UCSD-AML1 (cell line): Measurements from ENCODE around the gene VSIG1.
A peak's percentile ranks its signal among the peaks of the same experiment; 100 is the strongest.

Experiments used
- DNase-seq: peaks from one replicate; lab custom pipeline; 2025; ENCODE audit not compliant: unreplicated experiment; lab: John Stamatoyannopoulos, UW

Gene VSIG1

DNA sequence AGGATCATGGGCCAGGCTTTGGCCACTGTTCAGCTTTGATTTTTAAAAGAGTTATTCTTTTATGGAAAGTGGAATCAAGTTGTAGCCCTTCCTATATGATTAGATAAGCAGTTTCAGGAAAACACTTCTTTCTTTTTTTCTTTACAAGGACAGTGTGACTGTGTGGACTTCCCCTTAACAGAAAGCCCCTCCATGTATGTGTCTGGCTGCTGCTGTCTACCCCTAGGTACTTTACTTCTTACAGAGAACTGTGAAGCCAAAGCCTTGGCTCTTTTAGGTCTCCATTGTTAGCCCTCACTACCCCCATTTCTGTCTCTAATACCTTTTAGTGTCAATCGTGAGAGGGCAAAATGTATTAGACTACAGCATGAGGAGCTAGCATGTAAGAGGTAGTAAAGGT, 19.1 kb downstream of the VSIG1 start:
- no peak for DNase-seq

GRCh38 chrX:108064613-108065012, 19.7 kb downstream of the VSIG1 start:
- no peak for DNase-seq

DNA sequence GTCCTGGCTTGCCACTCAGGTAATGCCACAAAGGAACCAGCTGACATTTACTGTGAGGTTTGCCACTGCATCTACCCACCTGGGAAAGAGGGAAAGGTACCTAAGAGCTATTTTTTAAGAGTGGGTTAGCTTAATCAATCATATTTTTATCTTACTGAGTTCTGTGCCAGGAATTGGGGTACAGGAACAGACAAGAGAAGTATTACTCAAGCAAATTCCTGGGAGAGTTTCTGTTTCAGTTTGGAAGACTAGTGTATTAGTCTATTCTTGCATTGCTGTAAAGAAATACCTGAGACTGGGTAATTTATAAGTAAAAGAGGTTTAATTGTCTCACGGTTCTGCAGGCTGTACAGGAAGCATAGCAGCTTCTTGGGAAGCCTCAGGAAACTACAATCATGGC, 23.3 kb downstream of the VSIG1 start:
- no peak for DNase-seq

GRCh38 chrX:108070891-108071290, 26.0 kb downstream of the VSIG1 start:
- DNase-seq: no peak

DNA sequence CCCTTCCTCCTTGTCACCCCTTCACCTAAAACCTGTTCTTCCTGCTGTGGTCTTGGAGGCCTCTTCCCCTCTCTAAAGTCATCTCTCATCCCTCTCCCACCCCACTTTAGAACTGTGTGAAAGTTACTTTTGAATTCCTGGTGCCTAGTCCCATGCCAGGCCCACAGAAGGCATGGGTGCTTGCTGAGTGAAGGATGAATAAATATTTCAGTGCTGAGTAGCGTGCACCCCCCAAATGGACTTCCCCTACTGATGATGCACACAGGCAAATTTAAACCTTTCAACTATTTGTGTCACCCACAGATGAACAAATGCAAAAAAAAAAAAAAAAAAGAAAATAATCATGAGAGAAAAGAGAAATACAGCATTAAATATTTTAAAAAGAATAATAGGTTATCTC, 26.7 kb downstream of the VSIG1 start:
- DNase-seq: no peak

- no peak for DNase-seq
These were observed 27.9 kb downstream of the VSIG1 start for GRCh38 chrX:108072746-108073145.

DNA sequence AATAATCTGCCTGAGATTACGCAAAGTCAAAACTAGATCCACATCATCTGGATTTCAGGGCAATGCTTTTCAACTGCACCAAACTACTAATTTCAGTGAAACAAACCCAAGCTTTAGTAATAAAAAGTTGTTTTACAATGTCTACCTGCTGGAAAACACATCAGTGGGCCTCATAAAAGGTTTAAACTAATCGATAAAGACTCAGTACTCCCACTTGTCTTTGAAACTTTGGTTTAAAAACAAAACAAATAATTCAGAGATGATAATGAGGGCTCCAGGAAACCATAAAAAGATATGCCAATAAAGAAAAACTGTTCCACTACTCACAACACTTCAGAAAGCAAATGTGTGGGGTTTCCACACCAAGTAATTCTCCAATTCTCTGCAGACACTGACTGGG, 36.2 kb downstream of the VSIG1 start:
- DNase-seq: no peak

GRCh38 chrX:108087792-108088191, 42.9 kb downstream of the VSIG1 start:
- no peak for DNase-seq

GRCh38 chrX:108088511-108088910, 43.6 kb downstream of the VSIG1 start:
- DNase-seq: no peak

DNA sequence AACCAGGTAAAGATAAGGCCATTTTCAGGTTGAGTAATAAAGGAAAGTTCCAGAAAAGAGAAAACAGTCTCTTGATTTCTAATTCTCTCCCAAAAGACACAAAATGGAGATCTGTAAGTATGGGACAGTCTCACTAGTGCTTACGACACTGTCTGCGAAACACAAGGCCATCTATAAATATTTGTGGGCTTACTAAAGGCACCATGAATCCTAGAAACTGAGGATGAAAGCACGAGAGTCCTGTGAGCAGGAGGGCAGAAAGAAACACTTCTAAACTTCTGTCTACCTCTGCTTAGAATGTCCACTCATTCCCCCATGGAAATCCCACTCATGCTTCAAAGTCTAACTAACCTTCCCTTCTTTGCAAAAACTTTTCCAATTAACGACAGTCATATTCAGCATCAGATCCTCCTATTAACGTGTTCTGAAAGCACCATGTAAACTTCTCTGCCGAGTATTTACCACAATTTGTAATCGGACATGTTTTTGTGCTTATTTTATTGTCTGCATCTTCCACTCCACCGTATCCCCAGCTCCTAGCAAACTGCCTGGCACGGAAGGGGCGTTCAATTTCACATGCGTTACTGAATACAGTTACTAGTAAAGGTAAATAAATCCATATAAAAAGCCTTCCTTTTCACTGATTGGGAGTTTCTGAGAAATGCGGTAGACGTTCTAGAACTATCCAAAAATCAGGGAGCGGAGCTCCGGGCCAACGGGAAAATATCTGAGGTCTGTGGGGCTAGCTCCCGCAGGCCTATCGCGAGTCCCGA, 45.8 kb downstream of the VSIG1 start:
- DNase-seq: no peak

DNA sequence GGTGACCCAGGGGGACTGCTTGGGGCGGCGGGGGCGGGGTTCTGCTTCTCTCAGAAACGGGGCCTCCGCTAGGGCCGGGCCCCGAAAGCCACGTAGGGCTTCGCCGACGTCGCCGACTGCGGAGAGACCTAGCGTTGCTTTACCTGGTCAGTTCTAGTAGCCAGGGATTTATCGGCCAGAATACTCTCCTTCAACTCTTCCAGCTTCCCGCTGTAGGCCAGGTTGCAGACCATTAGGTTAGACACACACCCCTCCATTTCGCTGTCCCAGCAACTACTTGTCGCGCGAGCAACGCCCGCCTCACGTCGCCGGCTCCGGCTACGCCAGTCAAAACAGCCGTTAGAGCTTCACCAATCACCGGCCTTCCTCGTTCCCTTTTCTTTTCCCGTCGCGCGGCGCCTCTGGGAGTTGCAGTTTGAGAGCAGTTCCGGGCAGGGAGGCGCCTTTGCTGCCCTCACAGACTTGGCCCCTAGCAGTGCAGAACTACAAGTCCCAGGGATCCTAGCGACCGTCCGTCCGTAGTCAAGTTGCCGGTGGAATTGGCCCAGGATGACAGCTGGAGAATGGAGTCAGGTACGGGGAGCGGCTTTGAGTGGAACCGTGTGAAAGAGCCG, 46.5 kb downstream of the VSIG1 start, which contains the start of the genes ATG4A and PSMD10:
ATG4A (plus strand) TSS at position 515 of the 614 bp plus-strand sequence; CDS start at position 564, 49 bp downstream.
PSMD10 (minus strand) TSS at position 279 of the 614 bp plus-strand sequence; CDS start at position 257, 22 bp downstream.
- peak; percentile 90 for DNase-seq

GRCh38 chrX:108091878-108092291, 47.0 kb downstream of the VSIG1 start:
- no peak for DNase-seq

DNA sequence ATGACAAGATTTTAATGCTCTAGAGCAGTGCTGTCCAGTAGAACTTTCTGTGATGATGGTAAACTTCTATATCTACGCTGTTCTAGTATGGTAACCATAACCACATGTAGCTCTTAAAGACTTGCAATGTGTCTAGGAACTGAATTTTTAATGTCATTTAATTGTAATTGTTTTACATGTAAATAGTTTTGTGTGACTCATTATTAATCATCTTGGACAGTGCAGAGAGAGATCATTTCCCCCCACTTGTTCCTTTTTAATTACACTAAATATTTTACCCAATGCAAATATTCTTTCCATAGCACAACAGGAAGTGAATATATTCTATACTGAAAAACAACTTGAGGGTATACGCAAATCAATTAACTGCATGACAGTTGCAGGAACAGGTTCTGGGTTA, 52.5 kb downstream of the VSIG1 start:
- no peak for DNase-seq

- DNase-seq: no peak
These were observed 60.6 kb downstream of the VSIG1 start for GRCh38 chrX:108105473-108105872.

DNA sequence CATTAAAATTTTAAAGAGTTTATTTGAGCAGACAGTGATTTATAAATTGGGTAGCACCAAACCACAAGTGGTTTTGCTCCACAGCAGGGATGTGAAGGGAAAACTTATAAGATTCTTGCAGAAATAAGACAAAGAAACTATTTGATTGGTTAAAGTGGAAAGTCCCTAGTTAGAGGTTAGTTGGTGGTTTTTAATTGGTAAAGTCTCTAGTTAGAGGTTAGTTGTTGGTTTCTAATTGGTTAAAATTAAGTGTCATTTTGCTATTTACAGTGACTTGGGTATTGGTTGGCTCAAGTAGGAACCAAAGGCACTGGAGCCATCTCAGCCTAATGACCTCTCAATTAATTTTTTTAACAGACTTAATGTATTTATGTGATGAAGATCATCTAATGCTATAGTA, 69.7 kb downstream of the VSIG1 start:
- DNase-seq: no peak

DNA sequence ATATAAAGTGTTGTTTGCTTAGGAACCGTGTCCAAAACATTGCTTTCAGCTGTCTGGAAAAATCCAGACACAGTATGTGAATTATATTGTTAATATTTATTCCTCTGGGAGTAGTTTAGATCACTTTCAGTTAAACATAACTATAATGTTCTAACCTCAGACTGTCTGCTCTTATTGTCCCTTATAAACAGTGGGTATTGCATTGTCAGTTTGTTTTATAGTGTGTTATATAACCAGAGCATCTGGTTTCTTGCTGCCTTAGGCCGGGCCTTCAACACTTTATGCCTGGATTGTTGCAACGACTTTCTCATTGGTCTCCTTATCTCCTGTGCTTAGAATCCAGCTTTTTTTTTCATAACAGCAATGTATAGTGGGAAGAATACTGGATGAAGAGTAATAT, 73.1 kb downstream of the VSIG1 start:
- no peak for DNase-seq

DNA sequence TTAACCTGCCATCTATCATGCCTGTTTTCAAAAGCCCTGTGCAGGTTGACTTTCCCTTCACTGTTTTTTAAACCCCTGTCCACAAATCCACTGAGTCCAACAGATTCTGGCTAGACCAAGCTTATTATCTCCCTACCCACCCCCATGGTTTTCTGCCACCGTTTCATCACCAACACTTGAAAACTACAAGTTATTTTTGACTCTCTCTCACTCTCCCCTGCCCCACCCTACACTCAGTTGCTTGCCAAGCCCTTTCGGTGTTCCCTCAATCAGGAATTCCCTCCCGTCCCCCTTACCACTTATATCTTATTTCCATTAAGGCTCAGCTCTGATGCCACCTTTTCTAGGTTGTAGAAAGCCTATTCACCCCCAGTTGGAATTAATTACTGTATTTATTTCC, 76.4 kb downstream of the VSIG1 start:
- no peak for DNase-seq

GRCh38 chrX:108122748-108123147, 77.9 kb downstream of the VSIG1 start:
- DNase-seq: no peak

GRCh38 chrX:108123591-108124366, 78.9 kb downstream of the VSIG1 start:
- DNase-seq: no peak

DNA sequence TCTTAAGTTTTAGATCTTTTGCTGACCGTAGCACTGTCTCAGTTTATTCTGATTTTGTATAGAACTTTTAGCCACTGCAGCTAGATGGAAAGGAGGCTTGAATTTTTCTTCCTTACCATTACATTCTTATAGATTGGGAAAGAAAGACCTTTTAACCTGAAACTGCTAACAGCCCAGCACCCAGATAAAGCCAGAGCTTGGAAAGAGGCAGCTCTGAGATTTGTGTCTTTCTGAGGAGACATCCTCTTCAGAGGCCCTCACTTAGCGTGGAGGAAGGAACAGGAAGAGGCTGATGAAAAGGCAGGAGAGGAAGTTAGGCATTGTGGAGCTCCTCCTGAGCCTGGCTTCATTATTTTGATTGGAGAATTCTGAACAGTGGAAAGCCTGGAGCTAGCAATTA, 81.8 kb downstream of the VSIG1 start:
- no peak for DNase-seq

DNA sequence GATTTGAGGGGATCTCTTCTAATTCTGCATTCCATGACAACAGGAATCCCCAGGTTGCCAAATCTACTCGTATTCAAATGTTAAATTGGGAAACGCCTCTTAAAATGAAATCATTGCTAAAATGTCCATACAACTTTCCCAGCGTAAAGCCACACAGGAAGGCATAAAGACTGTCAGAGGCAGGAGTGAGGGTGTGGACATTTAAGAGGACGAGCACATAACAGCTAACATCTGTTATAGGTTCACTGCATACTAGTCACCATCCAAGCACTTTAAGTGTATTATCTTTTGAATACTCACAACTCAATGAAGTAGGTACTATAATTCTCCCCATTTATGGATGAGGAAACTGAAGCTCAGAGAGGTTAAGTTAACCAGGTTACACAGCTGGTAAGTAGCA, 82.3 kb downstream of the VSIG1 start:
- no peak for DNase-seq
